ENCODE results near the gene YY1AP1. TPM values are rescaled to one million over a fixed set of nuclear protein-coding genes. Genes with fewer than 3 reads are reported as not detected.
"Not testable (repeated sequence)": the region's sequence is repeated elsewhere in the genome, so short reads cannot be mapped to it uniquely, and the experiment has no call there.

Gene YY1AP1
- total RNA-seq, 4 donors from 2014 or later, result 77.4 to 181 (median 152) TPM

GRCh38 chr1:155717041-155717440, 28.5 kb upstream of the YY1AP1 start:
- Histone ChIP-seq H3K4me1 (peaks cover 0 to 8% (median 0%) of the 10 kb centered on the region in 3 donors), H3K27me3 (no peaks in the 10 kb centered on the region), H3K4me3 (no peak overlapping the region), H3K27ac (no peak overlapping the region), H3K9me3 (no peaks in the 10 kb centered on the region), H3K36me3 (peaks cover 0 to 44% of the 10 kb centered on the region in 2 donors)
- 94 to 95% methylated on average over 5 to 7 of the region's 7 CpGs for WGBS, 2 donors (ENCODE audit: low coverage in 1 of 2)
- TF ChIP-seq POLR2AphosphoS5 (IDR thresholded peaks at IDR 0.05) (no peak), EP300 (IDR thresholded peaks at IDR 0.05) (no peak), CTCF (IDR thresholded peaks at IDR 0.05) (no peak), POLR2A (IDR thresholded peaks at IDR 0.05) (no peak)
- no peak for ATAC-seq

GRCh38 chr1:155715777-155716176, 27.2 kb upstream of the YY1AP1 start:
- Histone ChIP-seq H3K27me3 (no peaks in the 10 kb centered on the region), H3K9me3 (no peaks in the 10 kb centered on the region), H3K27ac (no peak overlapping the region), H3K4me3 (no peak overlapping the region), H3K4me1 (peaks cover 0 to 8% (median 0%) of the 10 kb centered on the region in 3 donors), H3K36me3 (peaks cover 0 to 39% of the 10 kb centered on the region in 2 donors)
- TF ChIP-seq POLR2A (IDR thresholded peaks at IDR 0.05) (no peak), CTCF (IDR thresholded peaks at IDR 0.05) (no peak), POLR2AphosphoS5 (IDR thresholded peaks at IDR 0.05) (no peak), EP300 (IDR thresholded peaks at IDR 0.05) (no peak)
- ATAC-seq, result no peak
- 82 to 94% methylated on average over 2 to 5 of the region's 5 CpGs for WGBS, 2 donors (ENCODE audit: low coverage in 1 of 2)

GRCh38 chr1:155715056-155715455, 26.5 kb upstream of the YY1AP1 start:
- not testable (repeated sequence) for H3K27me3 ChIP-seq, H3K4me3 ChIP-seq, ATAC-seq, H3K4me1 ChIP-seq, H3K27ac ChIP-seq, H3K9me3 ChIP-seq
- 93 to 94% methylated on average over 2 to 3 of the region's 3 CpGs for WGBS, 2 donors (ENCODE audit: low coverage in 1 of 2)
- peaks cover 0 to 45% of the 10 kb centered on the region in 2 donors for H3K36me3 ChIP-seq

- no peak overlapping the region for H3K27ac ChIP-seq
- H3K4me3 ChIP-seq, result no peak overlapping the region
- ATAC-seq, result no peak
- H3K9me3 ChIP-seq, result no peaks in the 10 kb centered on the region
- H3K27me3 ChIP-seq, result no peaks in the 10 kb centered on the region
- WGBS, 2 donors (ENCODE audit: low coverage in 1 of 2), result 45 to 56% methylated on average over 2 of the region's 2 CpGs
- H3K4me1 ChIP-seq, result peaks cover 0 to 8% (median 0%) of the 10 kb centered on the region in 3 donors
- no peak for TF ChIP-seq CTCF (IDR thresholded peaks at IDR 0.05)
- no peak for TF ChIP-seq POLR2A (IDR thresholded peaks at IDR 0.05)
- TF ChIP-seq POLR2AphosphoS5 (IDR thresholded peaks at IDR 0.05), result no peak
- no peak for TF ChIP-seq EP300 (IDR thresholded peaks at IDR 0.05)
- peaks cover 0 to 27% of the 10 kb centered on the region in 2 donors for H3K36me3 ChIP-seq
Measured at GRCh38 chr1:155713075-155713474, 24.5 kb upstream of the YY1AP1 start.

GRCh38 chr1:155712636-155713035, 24.1 kb upstream of the YY1AP1 start:
- not testable (repeated sequence) for H3K4me3 ChIP-seq, H3K27me3 ChIP-seq, H3K9me3 ChIP-seq, H3K27ac ChIP-seq, H3K4me1 ChIP-seq, ATAC-seq
- WGBS, 2 donors (ENCODE audit: low coverage in 1 of 2), result 61 to 66% methylated on average over 3 of the region's 3 CpGs
- peak in 1 of 4 experiments; percentile 21 for TF ChIP-seq CTCF (IDR thresholded peaks at IDR 0.05)
- H3K36me3 ChIP-seq, result peaks cover 0 to 23% of the 10 kb centered on the region in 2 donors

- not testable (repeated sequence) for H3K9me3 ChIP-seq, H3K4me3 ChIP-seq, H3K4me1 ChIP-seq, H3K27me3 ChIP-seq, H3K27ac ChIP-seq, ATAC-seq
- H3K36me3 ChIP-seq, result peaks cover 0 to 14% of the 10 kb centered on the region in 2 donors
- no CpG with 5 or more reads among the region's 3 CpGs for WGBS, 2 donors (ENCODE audit: low coverage in 1 of 2)
Measured at GRCh38 chr1:155711457-155711856, 22.9 kb upstream of the YY1AP1 start.

Measured in gastroesophageal sphincter (tissue), 4 donors.